ENCODE measurements around the gene PFKFB3. TPM values are rescaled to one million over a fixed set of nuclear protein-coding genes. Genes with fewer than 3 reads are reported as not detected.

Gene PFKFB3
- polyA plus RNA-seq, 3 donors, result 12.2 to 101 (median 15.8) TPM

DNA sequence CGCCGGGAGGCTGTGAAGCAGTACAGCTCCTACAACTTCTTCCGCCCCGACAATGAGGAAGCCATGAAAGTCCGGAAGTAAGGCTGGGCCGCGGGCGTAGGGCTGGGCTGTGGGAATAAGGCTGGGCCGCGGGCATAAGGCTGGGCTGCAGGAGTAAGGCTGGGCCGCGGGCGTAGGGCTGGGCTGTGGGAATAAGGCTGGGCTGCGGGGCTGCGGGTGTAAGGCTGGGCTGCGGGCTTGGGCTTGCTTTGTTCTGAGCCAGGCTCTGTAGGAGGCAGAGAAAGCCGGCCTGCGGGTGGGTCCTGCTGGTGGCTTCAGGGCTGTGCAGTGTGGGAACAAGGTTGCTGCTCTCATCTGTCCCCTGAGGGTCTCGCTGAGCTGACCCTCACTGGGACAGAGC, 12.5 kb downstream of the PFKFB3 start:
- H4K20me1 ChIP-seq (ENCODE audit: insufficient read depth, low read length), result peaks cover 89% of the 10 kb centered on the region
- H3K4me3 ChIP-seq (replicated peaks in 1 of 3; ENCODE audit: low read depth in 2 of 3, low read length in 3 of 3), result no peak overlapping the region
- H3K4me1 ChIP-seq (ENCODE audit: control insufficient read depth in 1 of 2, insufficient read depth in 2 of 2, low read length in 2 of 2), result no peaks in the 10 kb centered on the region
- 96% methylated on average over 19 of the region's 19 CpGs for WGBS (ENCODE audit: insufficient coverage)
- peaks cover 23% of the 10 kb centered on the region for H3K79me2 ChIP-seq (ENCODE audit: insufficient read depth, low read length)
- H3K27me3 ChIP-seq (ENCODE audit: control insufficient read depth in 2 of 2, insufficient read depth in 2 of 2, low read length in 2 of 2), result no peaks in the 10 kb centered on the region
- TF ChIP-seq, protein P1, sequence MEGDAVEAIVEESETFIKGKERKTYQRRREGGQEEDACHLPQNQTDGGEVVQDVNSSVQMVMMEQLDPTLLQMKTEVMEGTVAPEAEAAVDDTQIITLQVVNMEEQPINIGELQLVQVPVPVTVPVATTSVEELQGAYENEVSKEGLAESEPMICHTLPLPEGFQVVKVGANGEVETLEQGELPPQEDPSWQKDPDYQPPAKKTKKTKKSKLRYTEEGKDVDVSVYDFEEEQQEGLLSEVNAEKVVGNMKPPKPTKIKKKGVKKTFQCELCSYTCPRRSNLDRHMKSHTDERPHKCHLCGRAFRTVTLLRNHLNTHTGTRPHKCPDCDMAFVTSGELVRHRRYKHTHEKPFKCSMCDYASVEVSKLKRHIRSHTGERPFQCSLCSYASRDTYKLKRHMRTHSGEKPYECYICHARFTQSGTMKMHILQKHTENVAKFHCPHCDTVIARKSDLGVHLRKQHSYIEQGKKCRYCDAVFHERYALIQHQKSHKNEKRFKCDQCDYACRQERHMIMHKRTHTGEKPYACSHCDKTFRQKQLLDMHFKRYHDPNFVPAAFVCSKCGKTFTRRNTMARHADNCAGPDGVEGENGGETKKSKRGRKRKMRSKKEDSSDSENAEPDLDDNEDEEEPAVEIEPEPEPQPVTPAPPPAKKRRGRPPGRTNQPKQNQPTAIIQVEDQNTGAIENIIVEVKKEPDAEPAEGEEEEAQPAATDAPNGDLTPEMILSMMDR (IDR thresholded peaks at IDR 0.05), result no peak
- intact Hi-C loops (cut with micrococcal nuclease), result no loop called here
- DNase-seq, result no peak
- peaks cover 65 to 83% of the 10 kb centered on the region in 2 donors for H3K36me3 ChIP-seq (replicated peaks in 1 of 2; ENCODE audit: control insufficient read depth in 1 of 2, insufficient read depth in 2 of 2, low read length in 2 of 2)
- Mint-ChIP-seq H3K9me3 (no peaks in the 10 kb centered on the region), H3K27ac (peak overlapping the region in 2 of 7 donors; percentile 15 to 18), H3K27me3 (ENCODE audit: low read depth in 3 of 3) (peaks cover 0 to 2% (median 0%) of the 10 kb centered on the region in 3 donors), H3K4me1 (peaks cover 3% of the 10 kb centered on the region), H3K36me3 (peaks cover 78 to 81% of the 10 kb centered on the region in 2 donors), H3K4me3 (no peak overlapping the region)
- no peak overlapping the region for H3K9ac ChIP-seq (ENCODE audit: insufficient read depth, low read length, poor library complexity, severe bottlenecking)
- no peak overlapping the region for H3K27ac ChIP-seq (ENCODE audit: low read depth in 1 of 2, low read length in 2 of 2)
- H3K4me2 ChIP-seq (replicated peaks; ENCODE audit: extremely low read depth, low read length, poor library complexity, severe bottlenecking), result no peak overlapping the region
- H3K9me3 ChIP-seq (replicated peaks in 1 of 2; ENCODE audit: control insufficient read depth in 1 of 2, insufficient read depth in 1 of 2, low read length in 2 of 2), result no peaks in the 10 kb centered on the region
- H2AFZ ChIP-seq (ENCODE audit: insufficient read depth, low read depth, low read length, poor library complexity, severe bottlenecking), result no peak overlapping the region

DNA sequence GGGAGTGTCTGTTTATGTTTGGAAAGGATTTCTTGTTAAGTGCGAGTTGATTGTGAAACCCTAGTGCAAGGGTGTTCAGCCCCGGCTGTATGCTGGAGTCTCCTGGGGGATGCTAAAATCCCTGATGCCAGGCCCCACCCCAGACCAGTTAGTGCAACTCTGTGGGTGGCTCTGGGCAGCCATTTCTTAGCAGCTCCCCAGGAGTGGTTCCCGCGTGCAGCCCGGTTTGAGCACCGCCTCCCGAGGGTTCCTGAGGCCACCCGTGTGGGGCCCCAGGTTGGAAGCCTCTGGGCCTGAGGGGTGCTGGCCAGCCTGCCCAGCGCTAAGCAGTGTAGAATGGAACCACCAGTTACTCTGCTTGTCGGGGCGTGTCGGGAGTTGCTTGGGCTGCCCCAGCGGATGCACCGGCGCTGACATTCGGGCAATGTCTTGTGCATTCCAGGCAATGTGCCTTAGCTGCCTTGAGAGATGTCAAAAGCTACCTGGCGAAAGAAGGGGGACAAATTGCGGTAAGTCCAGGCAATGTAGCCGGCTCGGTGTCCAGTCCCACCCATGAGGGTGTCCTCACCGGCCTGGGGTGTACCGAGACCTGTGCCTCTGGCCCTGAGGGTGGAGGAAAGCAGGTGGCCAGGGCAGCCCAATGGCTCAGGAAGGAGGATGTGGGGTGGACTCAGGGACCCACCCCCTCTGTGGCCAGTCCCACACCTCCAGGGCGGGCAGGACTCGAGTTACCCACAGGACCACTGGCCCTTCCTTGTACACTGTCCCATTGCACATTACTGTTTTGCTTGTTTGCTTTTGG, 13.2 kb downstream of the PFKFB3 start:
- H3K9ac ChIP-seq (ENCODE audit: insufficient read depth, low read length, poor library complexity, severe bottlenecking), result no peak overlapping the region
- no peak overlapping the region for H3K4me3 ChIP-seq (replicated peaks in 1 of 3; ENCODE audit: low read depth in 2 of 3, low read length in 3 of 3)
- Mint-ChIP-seq H3K9me3 (no peaks in the 10 kb centered on the region), H3K4me3 (no peak overlapping the region), H3K36me3 (peaks cover 85 to 88% of the 10 kb centered on the region in 2 donors), H3K27me3 (ENCODE audit: low read depth in 3 of 3) (peaks cover 0 to 2% (median 0%) of the 10 kb centered on the region in 3 donors), H3K27ac (peak overlapping the region in 1 of 7 donors; percentile 15), H3K4me1 (peaks cover 3% of the 10 kb centered on the region)
- no peak overlapping the region for H3K27ac ChIP-seq (ENCODE audit: low read depth in 1 of 2, low read length in 2 of 2)
- H3K4me1 ChIP-seq (ENCODE audit: control insufficient read depth in 1 of 2, insufficient read depth in 2 of 2, low read length in 2 of 2), result no peaks in the 10 kb centered on the region
- TF ChIP-seq, protein P1 (IDR thresholded peaks at IDR 0.05), result no peak
- WGBS (ENCODE audit: insufficient coverage), result 90% methylated on average over 19 of the region's 24 CpGs
- H4K20me1 ChIP-seq (ENCODE audit: insufficient read depth, low read length), result peaks cover 92% of the 10 kb centered on the region
- intact Hi-C loops (cut with micrococcal nuclease), result no loop called here
- no peak for DNase-seq
- no peak overlapping the region for H3K4me2 ChIP-seq (replicated peaks; ENCODE audit: extremely low read depth, low read length, poor library complexity, severe bottlenecking)
- H3K79me2 ChIP-seq (ENCODE audit: insufficient read depth, low read length), result peaks cover 21% of the 10 kb centered on the region
- no peak overlapping the region for H2AFZ ChIP-seq (ENCODE audit: insufficient read depth, low read depth, low read length, poor library complexity, severe bottlenecking)
- no peaks in the 10 kb centered on the region for H3K9me3 ChIP-seq (replicated peaks in 1 of 2; ENCODE audit: control insufficient read depth in 1 of 2, insufficient read depth in 1 of 2, low read length in 2 of 2)
- H3K27me3 ChIP-seq (ENCODE audit: control insufficient read depth in 2 of 2, insufficient read depth in 2 of 2, low read length in 2 of 2), result no peaks in the 10 kb centered on the region
- H3K36me3 ChIP-seq (replicated peaks in 1 of 2; ENCODE audit: control insufficient read depth in 1 of 2, insufficient read depth in 2 of 2, low read length in 2 of 2), result peaks cover 71 to 89% of the 10 kb centered on the region in 2 donors
